Duodenal mucosa (tissue), 2 donors: ENCODE data around the gene HID1.

Experiments used
- H3K27ac ChIP-seq: one replicate; pipeline ENCODE4 v1.7.0; 2013; ENCODE audit warnings: low read depth, low read length
- H3K27me3 ChIP-seq, 2 donors: one replicate each; pipeline ENCODE4 v1.7.0; 2013; ENCODE audit warnings: low read length in 2 of 2, control low read depth in 1 of 2; ENCODE audit not compliant: insufficient read depth in 2 of 2, control insufficient read depth in 1 of 2
- H3K36me3 ChIP-seq, 2 donors: one replicate each; pipeline ENCODE4 v1.7.0; 2013; ENCODE audit warnings: low read length in 2 of 2, control low read depth in 1 of 2; ENCODE audit not compliant: insufficient read depth in 2 of 2, control insufficient read depth in 1 of 2
- H3K4me1 ChIP-seq, 2 donors: one replicate each; pipeline ENCODE4 v1.7.0; 2013; ENCODE audit warnings: low read length in 2 of 2, control low read depth in 1 of 2; ENCODE audit not compliant: insufficient read depth in 2 of 2, control insufficient read depth in 1 of 2
- H3K4me3 ChIP-seq, 2 donors: one replicate each; pipeline ENCODE4 v1.7.0; 2013; ENCODE audit warnings: low read length in 2 of 2, low read depth in 1 of 2
- H3K9ac ChIP-seq, 2 donors: one replicate each; pipeline ENCODE4 v1.7.0; 2013; ENCODE audit warnings: low read length in 2 of 2, low read depth in 1 of 2
- H3K9me3 ChIP-seq, 2 donors: one replicate each; pipeline ENCODE4 v1.7.0; 2013; ENCODE audit warnings: low read length in 2 of 2, control low read depth in 1 of 2; ENCODE audit not compliant: control insufficient read depth in 1 of 2

Gene HID1

GRCh38 chr17:74951680-74952421, 20.7 kb downstream of the HID1 start:
- H3K9me3 ChIP-seq = no peaks in the 10 kb centered on the region
- no peak overlapping the region for H3K27ac ChIP-seq
- no peak overlapping the region for H3K9ac ChIP-seq
- peaks cover 24 to 27% of the 10 kb centered on the region in 2 donors for H3K4me1 ChIP-seq
- no peaks in the 10 kb centered on the region for H3K27me3 ChIP-seq
- H3K36me3 ChIP-seq = peaks cover 12 to 39% of the 10 kb centered on the region in 2 donors
- no peak overlapping the region for H3K4me3 ChIP-seq

- no peaks in the 10 kb centered on the region for H3K9me3 ChIP-seq
- H3K36me3 ChIP-seq = peaks cover 9 to 32% of the 10 kb centered on the region in 2 donors
- no peak overlapping the region for H3K9ac ChIP-seq
- H3K4me1 ChIP-seq = peaks cover 24 to 27% of the 10 kb centered on the region in 2 donors
- no peak overlapping the region for H3K4me3 ChIP-seq
- no peak overlapping the region for H3K27ac ChIP-seq
- no peaks in the 10 kb centered on the region for H3K27me3 ChIP-seq
Observed at GRCh38 chr17:74951065-74951464, 21.5 kb downstream of the HID1 start.

GRCh38 chr17:74950207-74950606, 22.4 kb downstream of the HID1 start:
- Histone ChIP-seq H3K36me3 (peaks cover 3 to 25% of the 10 kb centered on the region in 2 donors), H3K27ac (no peak overlapping the region), H3K4me1 (peaks cover 24 to 27% of the 10 kb centered on the region in 2 donors)

GRCh38 chr17:74949455-74950115, 23.0 kb downstream of the HID1 start:
- Histone ChIP-seq H3K27me3 (no peaks in the 10 kb centered on the region), H3K4me1 (peaks cover 24 to 27% of the 10 kb centered on the region in 2 donors), H3K4me3 (no peak overlapping the region), H3K27ac (no peak overlapping the region), H3K36me3 (peaks cover 3 to 19% of the 10 kb centered on the region in 2 donors), H3K9me3 (no peaks in the 10 kb centered on the region), H3K9ac (no peak overlapping the region)

More at GRCh38 chr17:74950207-74950606, 22.4 kb downstream of the HID1 start:
- Histone ChIP-seq H3K4me3 (no peak overlapping the region), H3K9me3 (no peaks in the 10 kb centered on the region), H3K27me3 (no peaks in the 10 kb centered on the region), H3K9ac (no peak overlapping the region)

- H3K27ac ChIP-seq = no peak overlapping the region
- no peak overlapping the region for H3K4me3 ChIP-seq
- H3K27me3 ChIP-seq = peaks cover 0 to 6% of the 10 kb centered on the region in 2 donors
- H3K9ac ChIP-seq = no peak overlapping the region
- peaks cover 3 to 7% of the 10 kb centered on the region in 2 donors for H3K36me3 ChIP-seq
- H3K9me3 ChIP-seq = no peaks in the 10 kb centered on the region
- peaks cover 5 to 7% of the 10 kb centered on the region in 2 donors for H3K4me1 ChIP-seq
Observed at GRCh38 chr17:74947041-74947754, 25.4 kb downstream of the HID1 start.

GRCh38 chr17:74946641-74947040, 25.9 kb downstream of the HID1 start:
- H3K9me3 ChIP-seq = no peaks in the 10 kb centered on the region
- peaks cover 0 to 6% of the 10 kb centered on the region in 2 donors for H3K27me3 ChIP-seq
- H3K4me1 ChIP-seq = peaks cover 4 to 7% of the 10 kb centered on the region in 2 donors
- H3K9ac ChIP-seq = no peak overlapping the region
- no peak overlapping the region for H3K27ac ChIP-seq
- H3K36me3 ChIP-seq = peaks cover 3 to 9% of the 10 kb centered on the region in 2 donors
- H3K4me3 ChIP-seq = no peak overlapping the region

- Histone ChIP-seq H3K4me3 (no peak overlapping the region), H3K36me3 (peaks cover 3 to 7% of the 10 kb centered on the region in 2 donors), H3K27me3 (peaks cover 0 to 6% of the 10 kb centered on the region in 2 donors), H3K27ac (no peak overlapping the region), H3K9ac (no peak overlapping the region), H3K9me3 (no peaks in the 10 kb centered on the region), H3K4me1 (no peaks in the 10 kb centered on the region)
Observed at GRCh38 chr17:74945543-74945942, 27.0 kb downstream of the HID1 start.

- Histone ChIP-seq H3K9me3 (no peaks in the 10 kb centered on the region), H3K9ac (no peak overlapping the region), H3K27ac (no peak overlapping the region), H3K4me1 (peaks cover 4 to 6% of the 10 kb centered on the region in 2 donors), H3K36me3 (peaks cover 3 to 7% of the 10 kb centered on the region in 2 donors), H3K27me3 (peaks cover 4 to 6% of the 10 kb centered on the region in 2 donors), H3K4me3 (no peak overlapping the region)
Observed at GRCh38 chr17:74943808-74944522, 28.6 kb downstream of the HID1 start.

GRCh38 chr17:74941128-74941725, 31.3 kb downstream of the HID1 start:
- Histone ChIP-seq H3K36me3 (peaks cover 0 to 7% of the 10 kb centered on the region in 2 donors), H3K27me3 (peaks cover 17 to 22% of the 10 kb centered on the region in 2 donors), H3K27ac (no peak overlapping the region), H3K4me3 (no peak overlapping the region), H3K9me3 (no peaks in the 10 kb centered on the region), H3K4me1 (peaks cover 20 to 22% of the 10 kb centered on the region in 2 donors), H3K9ac (no peak overlapping the region)
